Measurements from ENCODE around the gene TMOD4. TPM values are rescaled to one million over a fixed set of nuclear protein-coding genes. Genes with fewer than 3 reads are reported as not detected.

TMOD4 gene
- total RNA-seq, 1 donor from 2014 or later, result 2.7 TPM

- no peak for DNase-seq (ENCODE audit: low read depth, low spot score)
- Mint-ChIP-seq H3K4me1 (peaks cover 9% of the 10 kb centered on the region), H3K27ac (ENCODE audit: unreplicated experiment) (no peak overlapping the region), H3K4me3 (no peak overlapping the region), H3K9me3 (no peaks in the 10 kb centered on the region), H3K36me3 (ENCODE audit: low read depth) (peaks cover 3% of the 10 kb centered on the region), H3K27me3 (ENCODE audit: low read depth) (no peaks in the 10 kb centered on the region)
- TF ChIP-seq CTCF (conservative IDR thresholded peaks at IDR 0.05), result no peak
Observed at GRCh38 chr1:151157067-151157531, 18.7 kb downstream of the TMOD4 start.

DNA sequence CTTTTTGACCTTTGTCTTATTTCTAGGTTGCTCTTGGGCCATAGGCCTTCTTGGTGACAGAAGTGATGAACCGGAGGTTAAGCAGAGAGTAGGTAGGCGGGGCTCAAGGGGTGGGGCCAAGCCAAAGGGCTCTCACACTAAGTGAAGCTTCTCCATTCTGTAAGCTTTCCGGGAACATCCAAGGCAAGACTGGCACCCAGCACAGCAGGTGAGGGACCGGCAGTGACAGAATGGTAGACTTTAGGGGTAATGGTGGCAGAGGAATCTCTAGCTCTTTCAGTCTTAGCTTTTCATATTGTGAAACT, 19.3 kb downstream of the TMOD4 start, which contains the start of gene TNFAIP8L2:
Gene TNFAIP8L2, plus strand, starts transcription at position 135 of the 305 bp plus-strand sequence. CDS start 2,049 bp downstream, outside the sequence.
- no peak for TF ChIP-seq CTCF (conservative IDR thresholded peaks at IDR 0.05)
- H3K4me3 Mint-ChIP-seq, result peak within 1 kb of the TSS; percentile 44
- no peak for DNase-seq (ENCODE audit: low read depth, low spot score)
- H3K9me3 Mint-ChIP-seq, result no peaks in the 10 kb centered on the region
- no peaks in the 10 kb centered on the region for H3K27me3 Mint-ChIP-seq (ENCODE audit: low read depth)
- H3K36me3 Mint-ChIP-seq (ENCODE audit: low read depth), result peaks cover 3% of the 10 kb centered on the region
- no peak within 1 kb of the TSS for H3K27ac Mint-ChIP-seq (ENCODE audit: unreplicated experiment)
- H3K4me1 Mint-ChIP-seq, result peaks cover 9% of the 10 kb centered on the region

DNA sequence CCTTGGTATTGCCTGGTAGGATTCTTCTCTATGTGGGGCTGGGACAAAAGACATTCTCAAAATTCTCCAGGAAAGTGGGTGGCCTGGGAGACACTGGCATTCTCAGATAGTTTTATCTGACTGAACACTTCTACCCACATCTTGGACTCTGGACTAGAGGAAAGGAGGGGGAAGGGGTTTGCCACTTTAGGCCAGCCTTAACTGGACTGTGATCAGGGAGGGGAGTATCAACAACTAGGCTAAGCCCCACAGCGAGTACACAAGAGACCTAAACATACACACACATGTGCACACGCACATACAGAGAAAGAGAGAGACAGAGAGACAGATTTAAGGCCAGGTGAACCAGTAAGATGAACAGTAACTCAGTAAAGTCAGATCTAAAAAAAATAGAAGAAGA, 28.1 kb downstream of the TMOD4 start:
- Mint-ChIP-seq H3K36me3 (ENCODE audit: low read depth) (no peaks in the 10 kb centered on the region), H3K4me1 (peaks cover 38% of the 10 kb centered on the region), H3K27ac (ENCODE audit: unreplicated experiment) (no peak overlapping the region), H3K9me3 (no peaks in the 10 kb centered on the region), H3K4me3 (peak overlapping the region; percentile 88), H3K27me3 (ENCODE audit: low read depth) (peaks cover 3% of the 10 kb centered on the region)
- no peak for TF ChIP-seq CTCF (conservative IDR thresholded peaks at IDR 0.05)
- DNase-seq (ENCODE audit: low read depth, low spot score), result no peak

- no peaks in the 10 kb centered on the region for H3K9me3 Mint-ChIP-seq
- no peaks in the 10 kb centered on the region for H3K36me3 Mint-ChIP-seq (ENCODE audit: low read depth)
- H3K27me3 Mint-ChIP-seq (ENCODE audit: low read depth), result peaks cover 3% of the 10 kb centered on the region
- peak overlapping the region; percentile 88 for H3K4me3 Mint-ChIP-seq
- H3K4me1 Mint-ChIP-seq, result peaks cover 38% of the 10 kb centered on the region
- DNase-seq (ENCODE audit: low read depth, low spot score), result no peak
- TF ChIP-seq CTCF (conservative IDR thresholded peaks at IDR 0.05), result no peak
- H3K27ac Mint-ChIP-seq (ENCODE audit: unreplicated experiment), result no peak overlapping the region
Observed at GRCh38 chr1:151147132-151147503, 28.7 kb downstream of the TMOD4 start.

GRCh38 chr1:151146412-151147131, 29.2 kb downstream of the TMOD4 start, which contains the start of gene SEMA6C:
Gene SEMA6C (minus strand): TSS chr1:151146631. CDS start chr1:151142621, 4,010 bp downstream.
- TF ChIP-seq CTCF (conservative IDR thresholded peaks at IDR 0.05), result no peak
- Mint-ChIP-seq H3K9me3 (no peaks in the 10 kb centered on the region), H3K27me3 (ENCODE audit: low read depth) (peaks cover 3% of the 10 kb centered on the region), H3K4me3 (peak within 1 kb of the TSS; percentile 88), H3K27ac (ENCODE audit: unreplicated experiment) (no peak within 1 kb of the TSS), H3K36me3 (ENCODE audit: low read depth) (no peaks in the 10 kb centered on the region), H3K4me1 (peaks cover 38% of the 10 kb centered on the region)
- DNase-seq (ENCODE audit: low read depth, low spot score), result peak; percentile 80

All from neural crest cell (in vitro differentiated cells).